ENCODE data around the gene EPHB2. TPM values are rescaled to one million over a fixed set of nuclear protein-coding genes. Genes with fewer than 3 reads are reported as not detected.
A peak's percentile ranks its signal among the peaks of the same experiment; 100 is the strongest.
"Not testable (repeated sequence)": the region's sequence is repeated elsewhere in the genome, so short reads cannot be mapped to it uniquely, and the experiment has no call there.

The EPHB2 gene
- polyA plus RNA-seq, 12 donors: 11.8 to 33.7 (median 19.1) TPM; not detected in 1

DNA sequence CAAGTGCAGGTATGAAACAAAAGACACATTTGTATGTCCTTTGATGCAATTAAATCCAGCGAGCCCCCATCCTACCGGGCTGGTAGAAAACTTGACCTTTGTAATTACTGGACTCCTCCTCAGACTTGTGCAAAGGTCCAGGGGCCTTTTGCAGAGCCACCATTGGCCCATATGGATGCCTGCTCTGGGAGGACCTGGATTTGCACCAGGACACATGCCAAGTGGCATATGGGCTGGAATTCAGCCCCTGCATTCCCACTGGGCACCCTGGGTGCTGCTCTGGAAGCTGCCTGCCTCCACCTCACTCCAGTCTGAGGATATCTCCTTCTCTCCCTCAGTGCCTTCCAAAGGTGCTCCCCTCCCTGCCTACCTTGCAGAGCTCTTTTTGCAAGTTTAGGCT lies 226.0 kb downstream of the EPHB2 start:
- DNase-seq: no peak

DNA sequence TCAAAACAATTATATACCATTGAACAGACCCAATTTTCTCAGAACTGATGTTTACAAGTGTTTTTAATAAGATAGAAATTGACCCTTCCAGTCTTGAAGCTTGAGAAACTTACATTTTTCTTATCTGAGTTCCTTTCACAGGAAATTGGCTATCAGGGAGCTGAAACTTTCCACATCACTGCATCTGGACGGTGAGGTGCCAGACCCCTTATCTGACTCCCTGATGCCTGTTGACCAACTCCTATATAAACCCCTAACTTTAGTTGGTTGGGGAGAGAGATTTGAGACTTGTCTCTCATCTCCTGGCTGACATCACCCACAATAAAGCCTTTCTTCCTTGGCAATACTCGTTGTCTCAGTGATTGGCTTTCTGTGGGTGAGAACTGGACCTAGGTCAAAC lies 230.6 kb downstream of the EPHB2 start:
- no peak for DNase-seq

- no peak for DNase-seq
Observed at GRCh38 chr1:22944346-22945055, 233.9 kb downstream of the EPHB2 start.

DNA sequence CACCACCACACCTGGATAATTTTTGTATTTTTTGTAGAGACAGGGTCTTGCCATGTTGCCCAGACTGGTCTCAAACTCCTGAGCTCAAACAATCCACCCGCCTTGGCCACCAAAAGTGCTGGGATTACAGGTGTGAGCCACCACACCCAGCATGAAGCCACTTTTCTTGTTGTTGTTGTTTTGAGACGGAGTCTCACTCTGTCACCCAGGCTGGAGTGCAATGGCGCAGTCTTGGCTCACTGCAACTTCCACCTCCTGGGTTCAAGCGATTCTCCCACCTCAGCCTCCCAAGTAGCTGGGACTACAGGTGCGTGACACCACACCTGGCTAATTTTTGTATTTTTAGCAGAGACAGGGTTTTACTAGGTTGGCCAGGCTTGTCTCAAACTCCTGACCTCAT lies 234.5 kb downstream of the EPHB2 start:
- not testable (repeated sequence) for DNase-seq

DNA sequence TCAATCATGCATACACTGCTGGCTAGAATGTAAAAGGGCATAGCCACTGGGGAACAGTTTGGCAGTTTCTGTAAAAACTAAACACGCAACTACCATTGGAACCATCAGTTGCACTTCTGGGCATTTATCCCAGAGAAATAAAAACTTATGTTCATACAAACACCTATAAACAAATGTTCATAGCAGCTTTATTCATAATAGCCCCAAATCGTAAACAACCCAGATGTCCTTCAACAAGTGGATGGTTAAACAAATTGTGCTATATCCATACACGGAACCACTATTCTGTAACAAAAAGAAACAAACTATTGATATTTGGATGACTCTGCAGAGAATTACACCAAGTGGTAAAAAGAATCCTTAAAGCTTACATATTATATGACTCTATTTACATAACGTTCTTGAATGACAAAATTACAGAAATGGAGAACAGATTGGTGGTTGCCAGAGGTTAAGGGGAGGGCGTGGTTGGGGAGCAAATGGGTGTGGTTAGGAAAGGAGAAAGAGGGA lies 239.2 kb downstream of the EPHB2 start:
- DNase-seq: no peak

DNA sequence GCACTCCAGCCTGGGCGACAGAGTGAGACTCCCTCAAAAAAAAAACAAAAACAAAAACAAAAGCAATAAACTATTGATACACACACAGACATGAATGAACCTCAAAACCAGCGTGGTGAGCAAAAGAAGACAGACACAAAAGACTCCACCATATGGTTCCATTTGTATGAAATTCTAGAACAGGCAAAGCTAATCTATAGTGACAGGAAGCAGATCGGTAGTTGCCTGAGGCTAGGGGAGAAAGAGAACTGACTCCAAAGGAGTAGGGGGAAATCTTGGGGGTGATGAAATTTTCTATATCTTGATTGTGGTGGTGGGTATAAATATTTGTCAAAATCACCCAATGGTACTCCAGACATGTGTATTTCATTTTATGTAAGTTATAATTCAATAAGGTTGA lies 241.2 kb downstream of the EPHB2 start:
- no peak for DNase-seq

DNA sequence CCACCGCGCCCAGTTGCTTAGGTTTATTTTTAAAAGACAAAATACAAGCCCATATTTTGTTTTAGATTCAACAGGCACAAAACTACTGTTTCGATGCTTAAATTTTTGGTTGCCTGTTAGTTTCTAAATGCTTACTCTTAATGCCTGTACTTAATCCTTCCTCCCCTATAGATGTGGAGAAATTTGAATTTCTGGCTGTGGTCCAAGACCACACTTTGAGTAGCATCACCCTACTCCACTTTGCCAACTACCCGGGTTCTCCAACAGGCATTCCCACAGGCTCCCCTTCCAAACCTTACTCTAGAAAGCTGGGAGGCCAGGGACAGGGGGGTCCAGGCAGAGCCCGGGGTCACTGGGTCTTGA lies 242.0 kb downstream of the EPHB2 start:
- DNase-seq: no peak

GRCh38 chr1:22953057-22953739 lies 242.6 kb downstream of the EPHB2 start:
- DNase-seq: no peak

DNA sequence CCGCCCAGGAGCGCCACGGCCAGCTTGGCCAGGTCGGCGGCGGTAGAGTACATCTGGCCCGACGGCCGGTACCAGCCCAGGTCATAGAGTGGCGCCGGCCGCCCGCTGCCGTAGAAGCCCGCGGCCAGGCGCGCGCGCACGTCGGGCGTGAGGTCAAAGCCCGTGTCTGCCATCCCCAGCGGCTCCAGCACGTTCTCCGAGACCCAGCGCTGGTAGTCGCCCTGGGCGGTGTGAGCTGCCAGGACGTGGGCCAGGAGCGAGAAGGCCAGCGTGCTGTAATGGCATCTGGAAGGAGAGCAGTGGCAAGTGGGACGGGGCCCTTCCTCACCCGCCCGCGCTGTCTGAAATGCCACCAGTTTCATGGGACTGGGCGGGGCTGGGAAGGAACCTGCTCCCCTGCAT lies 243.1 kb downstream of the EPHB2 start:
- DNase-seq: no peak

DNA sequence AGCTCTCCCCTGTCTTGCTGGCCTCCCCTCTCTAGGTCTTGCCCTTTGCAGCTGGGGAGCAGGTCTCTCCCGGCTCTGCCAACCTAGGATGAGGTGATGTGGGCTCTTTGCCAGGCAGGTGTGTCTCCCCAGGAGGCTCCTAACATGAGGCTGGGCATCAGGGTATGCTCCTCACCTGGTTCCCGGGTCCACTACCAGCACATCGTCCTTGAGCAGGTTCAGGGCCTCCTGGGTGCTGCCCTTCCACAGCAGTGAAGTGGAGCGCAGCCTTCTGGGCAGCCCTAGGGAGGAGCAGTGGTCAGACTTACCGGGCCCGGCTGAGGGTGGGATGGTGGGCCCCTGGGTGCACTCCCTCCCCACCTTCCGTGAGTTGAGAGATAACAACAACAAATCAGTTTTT lies 244.5 kb downstream of the EPHB2 start:
- DNase-seq: no peak

DNA sequence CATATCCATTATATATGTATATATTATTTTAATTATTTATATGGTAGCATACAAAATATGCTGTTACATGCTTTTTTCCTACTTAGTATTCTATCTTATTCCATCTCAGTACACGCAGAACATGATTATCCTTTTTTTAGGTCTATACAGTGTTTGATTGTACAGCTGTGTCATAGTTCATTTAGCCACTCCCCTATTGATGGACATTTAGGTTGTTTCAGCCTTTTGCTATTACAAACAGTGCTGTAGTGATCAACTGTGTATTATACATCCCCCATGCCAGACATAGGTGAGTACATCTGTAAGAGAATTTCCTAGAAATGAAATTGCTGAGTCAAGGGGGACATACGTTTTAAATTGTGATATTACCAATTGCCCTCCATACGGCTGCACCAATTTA lies 246.4 kb downstream of the EPHB2 start:
- DNase-seq: no peak

DNA sequence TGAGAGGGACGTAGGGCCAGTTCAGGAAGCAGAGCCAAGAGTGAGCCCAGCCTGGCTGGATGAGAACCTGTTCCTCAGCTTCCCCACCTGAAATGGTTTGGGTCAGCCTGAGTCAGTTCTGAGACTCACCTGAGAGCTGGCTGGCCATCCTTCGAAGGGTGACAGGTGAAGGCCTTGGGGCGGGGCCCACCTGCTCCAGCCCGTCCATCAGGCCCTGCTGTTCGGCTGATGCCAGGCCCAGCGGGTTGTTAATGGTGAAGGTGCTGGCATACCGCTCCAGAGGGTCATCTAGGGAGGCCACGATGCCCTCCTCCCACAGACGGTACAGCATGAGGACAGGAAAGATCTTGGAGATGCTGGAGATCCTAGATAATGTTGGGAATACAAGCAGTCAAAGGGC lies 247.9 kb downstream of the EPHB2 start:
- DNase-seq: no peak

GRCh38 chr1:22959545-22960360 lies 249.1 kb downstream of the EPHB2 start:
- no peak for DNase-seq

DNA sequence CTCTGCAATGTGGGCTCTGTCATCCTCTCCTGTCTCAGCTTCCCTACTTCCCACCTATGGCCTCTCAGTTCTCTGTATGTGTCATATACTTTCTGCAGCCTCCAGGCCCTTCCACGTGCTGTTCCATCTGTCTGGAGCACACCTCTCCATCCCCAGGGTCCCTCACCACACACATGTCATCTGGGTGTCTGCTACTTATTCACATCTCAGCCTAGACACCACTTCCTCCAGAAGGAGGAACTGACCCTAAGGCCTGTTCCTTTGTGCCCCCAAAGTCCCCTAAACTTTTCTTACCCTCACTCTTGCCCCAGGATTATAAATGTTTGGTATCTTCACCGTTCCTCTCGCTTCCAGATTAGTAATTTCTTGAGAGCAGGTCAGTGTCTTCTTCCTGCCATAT lies 251.9 kb downstream of the EPHB2 start:
- DNase-seq: no peak

GRCh38 chr1:22963044-22963677 lies 252.5 kb downstream of the EPHB2 start:
- DNase-seq: no peak

GRCh38 chr1:22966309-22966708 lies 255.7 kb downstream of the EPHB2 start:
- no peak for DNase-seq

- no peak for DNase-seq
Observed at GRCh38 chr1:22967833-22968232, 257.2 kb downstream of the EPHB2 start.

- peak; percentile 65 for DNase-seq
Observed at GRCh38 chr1:22969304-22969709, 258.7 kb downstream of the EPHB2 start.

- DNase-seq: no peak
Observed at GRCh38 chr1:22970096-22970495, 259.5 kb downstream of the EPHB2 start.
